PFSK-1 (cell line): ENCODE data around the gene DIAPH2.

Experiments
- FOXP2 ChIP-seq: optimal IDR thresholded peaks from 2 replicates; pipeline ENCODE3; 2011; ENCODE audit warnings: borderline replicate concordance, control low read depth, inconsistent platforms; ENCODE audit not compliant: insufficient read depth; ENCODE audit errors: extremely low read length, extremely low read depth
- POLR2AphosphoS5 ChIP-seq: IDR thresholded peaks from 2 replicates; pipeline ENCODE4 v1.6.1; 2012; ENCODE audit warnings: low read depth, mild to moderate bottlenecking, control low read depth, low read length, moderate library complexity
- REST ChIP-seq, 2 experiments: IDR thresholded peaks; 2 replicates each; pipeline versions ENCODE4 v1.6.1 to v1.8.0; 2011 to 2012; ENCODE audit warnings: low read depth in 2 of 2, low read length in 2 of 2, control low read depth in 1 of 2, inconsistent platforms in 1 of 2, mild to moderate bottlenecking in 1 of 2, moderate library complexity in 1 of 2; ENCODE audit not compliant: insufficient read depth in 1 of 2
- SIN3A ChIP-seq: IDR thresholded peaks from 2 replicates; pipeline ENCODE4 v1.6.1; 2012; ENCODE audit warnings: mild to moderate bottlenecking, low read length, moderate library complexity, borderline replicate concordance; ENCODE audit not compliant: insufficient read depth
- TAF1 ChIP-seq: IDR thresholded peaks from 2 replicates; pipeline ENCODE4 v1.6.1; 2012; ENCODE audit warnings: low read length, control low read depth, borderline replicate concordance; ENCODE audit not compliant: insufficient read depth

GRCh38 chrX:97102938-97103337, 418.3 kb downstream of the DIAPH2 start:
- TF ChIP-seq TAF1 (no peak), POLR2AphosphoS5 (no peak), FOXP2 (no peak), REST (IDR thresholded peaks at IDR 0.05; ENCODE audit: insufficient read depth in 1 of 2, low read depth in 2 of 2, low read length in 2 of 2) (no peak), SIN3A (no peak)
